ENCODE results near the gene PLAAT2. TPM values are rescaled to one million over a fixed set of nuclear protein-coding genes. Genes with fewer than 3 reads are reported as not detected.
"Not testable (repeated sequence)": the region's sequence is repeated elsewhere in the genome, so short reads cannot be mapped to it uniquely, and the experiment has no call there.

The PLAAT2 gene
- total RNA-seq, 1 donor from 2014 or later = 1.3 TPM

DNA sequence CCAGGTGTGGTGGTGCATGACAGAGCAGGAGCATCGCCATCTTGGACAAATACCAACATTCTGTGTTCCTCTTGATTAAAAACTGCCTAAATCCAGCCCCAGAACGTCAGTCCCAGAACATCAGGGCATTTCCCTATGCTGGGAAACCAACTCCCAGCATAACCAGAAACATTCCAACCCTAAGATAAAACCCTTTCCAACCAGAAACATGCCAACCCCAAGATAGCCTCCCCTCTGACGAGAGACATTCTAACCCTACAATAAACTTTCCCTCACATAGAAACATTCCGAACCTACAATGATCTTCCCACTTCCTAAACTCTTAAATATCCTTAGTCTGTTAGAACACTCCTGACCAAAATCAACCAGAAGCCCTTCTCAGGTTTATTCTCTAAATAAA is 15.0 kb downstream of the PLAAT2 start:
- TF ChIP-seq, protein P1, sequence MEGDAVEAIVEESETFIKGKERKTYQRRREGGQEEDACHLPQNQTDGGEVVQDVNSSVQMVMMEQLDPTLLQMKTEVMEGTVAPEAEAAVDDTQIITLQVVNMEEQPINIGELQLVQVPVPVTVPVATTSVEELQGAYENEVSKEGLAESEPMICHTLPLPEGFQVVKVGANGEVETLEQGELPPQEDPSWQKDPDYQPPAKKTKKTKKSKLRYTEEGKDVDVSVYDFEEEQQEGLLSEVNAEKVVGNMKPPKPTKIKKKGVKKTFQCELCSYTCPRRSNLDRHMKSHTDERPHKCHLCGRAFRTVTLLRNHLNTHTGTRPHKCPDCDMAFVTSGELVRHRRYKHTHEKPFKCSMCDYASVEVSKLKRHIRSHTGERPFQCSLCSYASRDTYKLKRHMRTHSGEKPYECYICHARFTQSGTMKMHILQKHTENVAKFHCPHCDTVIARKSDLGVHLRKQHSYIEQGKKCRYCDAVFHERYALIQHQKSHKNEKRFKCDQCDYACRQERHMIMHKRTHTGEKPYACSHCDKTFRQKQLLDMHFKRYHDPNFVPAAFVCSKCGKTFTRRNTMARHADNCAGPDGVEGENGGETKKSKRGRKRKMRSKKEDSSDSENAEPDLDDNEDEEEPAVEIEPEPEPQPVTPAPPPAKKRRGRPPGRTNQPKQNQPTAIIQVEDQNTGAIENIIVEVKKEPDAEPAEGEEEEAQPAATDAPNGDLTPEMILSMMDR (IDR thresholded peaks at IDR 0.05; ENCODE audit: insufficient read depth, low read length, severe bottlenecking) = no peak
- Histone ChIP-seq H3K4me3 (ENCODE audit: low read depth, low read length) (no peak overlapping the region), H3K27me3 (ENCODE audit: control insufficient read depth, insufficient read depth, low read length) (no peaks in the 10 kb centered on the region), H3K36me3 (ENCODE audit: control insufficient read depth, insufficient read depth, low read length) (no peaks in the 10 kb centered on the region)
- DNase-seq (ENCODE audit: low read depth) (no peak), FAIRE-seq (no peak)

DNA sequence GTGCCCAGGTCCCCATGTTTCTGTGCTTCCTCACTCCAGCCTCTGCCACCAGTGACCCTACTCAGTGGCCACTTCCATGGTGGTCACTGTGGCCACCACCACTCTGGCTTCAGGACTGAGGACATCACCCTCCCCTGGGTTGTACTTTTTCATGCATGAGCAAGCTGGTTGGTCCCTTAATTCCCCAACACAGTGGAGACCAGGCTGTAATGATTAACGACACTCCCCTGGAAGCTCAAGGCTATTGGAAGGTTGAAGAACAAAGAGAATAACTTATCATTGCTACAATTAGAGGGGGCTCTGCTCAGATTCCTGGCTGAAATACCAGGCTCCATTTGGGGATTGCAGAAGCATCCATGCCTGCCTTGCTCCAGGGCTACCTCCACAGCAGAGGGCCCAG is 16.1 kb downstream of the PLAAT2 start:
- Histone ChIP-seq H3K36me3 (ENCODE audit: control insufficient read depth, insufficient read depth, low read length) (no peaks in the 10 kb centered on the region), H3K27me3 (ENCODE audit: control insufficient read depth, insufficient read depth, low read length) (no peaks in the 10 kb centered on the region), H3K4me3 (ENCODE audit: low read depth, low read length) (no peak overlapping the region)
- no peak for DNase-seq (ENCODE audit: low read depth)
- TF ChIP-seq, protein P1 (IDR thresholded peaks at IDR 0.05; ENCODE audit: insufficient read depth, low read length, severe bottlenecking) = no peak
- FAIRE-seq = no peak

DNA sequence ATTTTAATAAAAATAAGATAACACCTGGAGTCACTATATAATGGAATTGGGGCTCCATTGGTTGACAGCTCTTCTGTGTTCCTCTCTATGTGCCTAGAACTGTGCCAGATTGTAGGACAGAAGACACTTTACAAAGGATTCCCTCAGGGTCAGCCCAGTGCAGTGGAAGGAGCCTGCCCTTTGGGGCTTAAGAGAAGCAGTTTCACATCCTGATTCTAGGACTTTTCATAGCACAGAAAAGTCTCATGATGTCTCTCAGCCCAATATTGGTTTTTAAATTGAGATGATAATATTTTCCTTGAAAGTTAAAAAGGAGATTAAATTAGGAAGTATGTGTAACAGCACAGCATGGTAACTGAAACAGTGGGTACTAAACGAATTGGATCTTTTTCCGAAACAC is 19.5 kb downstream of the PLAAT2 start:
- TF ChIP-seq, protein P1 (IDR thresholded peaks at IDR 0.05; ENCODE audit: insufficient read depth, low read length, severe bottlenecking) = no peak
- FAIRE-seq = no peak
- H3K36me3 ChIP-seq (ENCODE audit: control insufficient read depth, insufficient read depth, low read length) = no peaks in the 10 kb centered on the region

DNA sequence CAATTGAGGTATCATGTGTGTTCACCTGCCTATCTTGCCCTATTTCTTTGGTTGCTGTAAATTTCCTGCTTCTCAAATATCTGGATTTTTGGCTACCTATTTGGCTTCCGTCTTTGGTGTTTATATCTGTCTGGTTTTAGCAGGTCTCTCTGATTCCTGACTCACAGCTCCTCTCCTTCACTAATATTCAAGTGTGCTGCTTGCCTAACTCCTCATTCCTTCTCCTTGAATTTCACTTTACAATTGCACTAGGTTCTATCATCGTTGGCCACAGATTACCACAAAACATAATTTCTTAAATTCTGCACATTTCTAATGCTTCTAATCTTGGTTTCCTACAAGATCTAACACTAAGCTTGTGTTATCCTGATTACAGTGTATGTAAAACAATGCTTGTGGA is 20.7 kb downstream of the PLAAT2 start:
- DNase-seq (ENCODE audit: low read depth); H3K36me3 ChIP-seq (ENCODE audit: control insufficient read depth, insufficient read depth, low read length); H3K27me3 ChIP-seq (ENCODE audit: control insufficient read depth, insufficient read depth, low read length); H3K4me3 ChIP-seq (ENCODE audit: low read depth, low read length); FAIRE-seq: not testable (repeated sequence)

More for the DNA sequence above, 19.5 kb downstream of the PLAAT2 start:
- Histone ChIP-seq H3K27me3 (ENCODE audit: control insufficient read depth, insufficient read depth, low read length) (no peaks in the 10 kb centered on the region), H3K4me3 (ENCODE audit: low read depth, low read length) (no peak overlapping the region)
- DNase-seq (ENCODE audit: low read depth) = no peak

DNA sequence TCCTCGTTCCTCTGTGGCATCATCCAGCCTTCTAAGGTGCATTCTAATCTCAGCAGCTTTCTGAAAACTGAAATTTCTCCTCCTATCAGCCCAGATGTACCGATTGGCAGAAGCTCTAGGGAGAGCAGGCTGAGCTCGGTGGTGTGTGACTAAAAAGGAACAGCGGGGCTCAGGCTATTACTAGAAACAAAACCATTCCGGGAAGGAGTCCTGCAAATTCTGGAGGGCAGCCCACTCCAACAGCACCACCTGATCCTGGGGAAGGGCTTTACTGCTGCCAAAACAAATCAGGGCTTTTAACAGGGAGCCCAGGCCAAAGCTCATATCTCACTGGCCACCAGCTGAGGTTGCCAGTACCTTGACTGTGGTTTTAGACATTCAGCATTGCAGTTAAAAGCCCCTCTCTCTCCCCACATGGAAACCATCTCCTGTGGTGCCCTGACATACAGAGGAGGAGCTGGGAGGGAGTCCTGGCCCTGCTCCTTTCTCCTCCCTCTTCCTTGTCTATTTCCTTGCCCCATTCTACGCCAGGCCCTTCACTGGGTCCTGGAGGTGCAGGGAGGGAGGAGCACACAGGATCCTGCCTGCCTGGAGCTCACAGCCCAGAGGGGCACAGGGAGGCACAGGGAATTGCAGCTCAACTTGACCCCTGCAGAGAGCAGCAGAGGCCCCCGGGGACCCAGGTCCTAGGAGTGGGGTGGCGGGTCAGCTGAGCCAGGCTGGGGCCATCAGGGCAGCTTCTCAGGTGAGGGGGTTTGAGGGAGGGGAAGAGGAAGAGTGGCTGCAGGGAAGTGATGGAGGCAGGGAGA is 25.7 kb downstream of the PLAAT2 start:
- H3K4me3 ChIP-seq (ENCODE audit: low read depth, low read length) = no peak overlapping the region
- FAIRE-seq (no peak), DNase-seq (ENCODE audit: low read depth) (no peak)
- TF ChIP-seq, protein P1 (IDR thresholded peaks at IDR 0.05; ENCODE audit: insufficient read depth, low read length, severe bottlenecking) = no peak
- H3K36me3 ChIP-seq (ENCODE audit: control insufficient read depth, insufficient read depth, low read length) = no peaks in the 10 kb centered on the region
- no peaks in the 10 kb centered on the region for H3K27me3 ChIP-seq (ENCODE audit: control insufficient read depth, insufficient read depth, low read length)

DNA sequence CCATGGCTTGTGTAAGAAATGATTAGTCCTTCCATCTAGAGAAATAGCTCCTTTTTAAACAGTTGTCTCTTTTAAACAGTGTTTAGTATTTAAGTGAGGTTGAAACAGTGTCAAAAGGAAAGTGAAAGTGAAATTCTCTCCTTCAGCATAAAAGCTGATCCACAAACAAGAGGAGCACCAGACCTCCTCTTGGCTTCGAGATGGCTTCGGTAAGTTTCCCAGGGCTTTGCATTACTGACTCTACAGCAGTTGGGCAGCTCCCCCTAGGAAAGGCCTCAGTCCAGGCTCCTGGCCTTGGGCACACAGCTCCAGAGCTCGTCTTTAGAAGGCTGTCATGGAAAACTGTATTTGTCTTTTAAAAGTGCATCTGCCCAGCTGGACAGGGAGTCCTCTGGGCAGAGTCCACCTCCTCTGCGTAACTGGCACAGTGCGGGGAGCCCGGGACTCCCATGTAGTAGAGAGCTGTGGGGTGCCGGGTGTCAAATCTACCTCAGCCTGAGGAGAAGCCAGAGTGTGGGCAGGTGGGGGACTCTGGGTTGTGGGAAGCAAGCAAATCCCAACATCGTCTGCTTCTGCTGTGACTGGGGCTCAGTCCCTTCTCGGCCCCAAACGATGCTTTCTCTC is 26.4 kb downstream of the PLAAT2 start, which contains the start of gene PLAAT4:
Gene PLAAT4, plus strand, starts transcription at position 140 of the 624 bp plus-strand sequence. Its CDS starts 61 bp downstream, at position 201.
- TF ChIP-seq, protein P1 (IDR thresholded peaks at IDR 0.05; ENCODE audit: insufficient read depth, low read length, severe bottlenecking) = no peak
- no peak for FAIRE-seq
- no peak within 1 kb of the TSS for H3K4me3 ChIP-seq (ENCODE audit: low read depth, low read length)
- H3K27me3 ChIP-seq (ENCODE audit: control insufficient read depth, insufficient read depth, low read length) = no peaks in the 10 kb centered on the region
- no peaks in the 10 kb centered on the region for H3K36me3 ChIP-seq (ENCODE audit: control insufficient read depth, insufficient read depth, low read length)
- DNase-seq (ENCODE audit: low read depth) = no peak

All from bronchial epithelial cell (primary cell).